Measurements from ENCODE around the gene GOLGA1.
"Not testable (repeated sequence)": the region's sequence is repeated elsewhere in the genome, so short reads cannot be mapped to it uniquely, and the experiment has no call there.

Gene GOLGA1, protein sequence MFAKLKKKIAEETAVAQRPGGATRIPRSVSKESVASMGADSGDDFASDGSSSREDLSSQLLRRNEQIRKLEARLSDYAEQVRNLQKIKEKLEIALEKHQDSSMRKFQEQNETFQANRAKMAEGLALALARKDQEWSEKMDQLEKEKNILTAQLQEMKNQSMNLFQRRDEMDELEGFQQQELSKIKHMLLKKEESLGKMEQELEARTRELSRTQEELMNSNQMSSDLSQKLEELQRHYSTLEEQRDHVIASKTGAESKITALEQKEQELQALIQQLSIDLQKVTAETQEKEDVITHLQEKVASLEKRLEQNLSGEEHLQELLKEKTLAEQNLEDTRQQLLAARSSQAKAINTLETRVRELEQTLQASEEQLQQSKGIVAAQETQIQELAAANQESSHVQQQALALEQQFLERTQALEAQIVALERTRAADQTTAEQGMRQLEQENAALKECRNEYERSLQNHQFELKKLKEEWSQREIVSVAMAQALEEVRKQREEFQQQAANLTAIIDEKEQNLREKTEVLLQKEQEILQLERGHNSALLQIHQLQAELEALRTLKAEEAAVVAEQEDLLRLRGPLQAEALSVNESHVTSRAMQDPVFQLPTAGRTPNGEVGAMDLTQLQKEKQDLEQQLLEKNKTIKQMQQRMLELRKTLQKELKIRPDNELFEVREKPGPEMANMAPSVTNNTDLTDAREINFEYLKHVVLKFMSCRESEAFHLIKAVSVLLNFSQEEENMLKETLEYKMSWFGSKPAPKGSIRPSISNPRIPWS

DNA sequence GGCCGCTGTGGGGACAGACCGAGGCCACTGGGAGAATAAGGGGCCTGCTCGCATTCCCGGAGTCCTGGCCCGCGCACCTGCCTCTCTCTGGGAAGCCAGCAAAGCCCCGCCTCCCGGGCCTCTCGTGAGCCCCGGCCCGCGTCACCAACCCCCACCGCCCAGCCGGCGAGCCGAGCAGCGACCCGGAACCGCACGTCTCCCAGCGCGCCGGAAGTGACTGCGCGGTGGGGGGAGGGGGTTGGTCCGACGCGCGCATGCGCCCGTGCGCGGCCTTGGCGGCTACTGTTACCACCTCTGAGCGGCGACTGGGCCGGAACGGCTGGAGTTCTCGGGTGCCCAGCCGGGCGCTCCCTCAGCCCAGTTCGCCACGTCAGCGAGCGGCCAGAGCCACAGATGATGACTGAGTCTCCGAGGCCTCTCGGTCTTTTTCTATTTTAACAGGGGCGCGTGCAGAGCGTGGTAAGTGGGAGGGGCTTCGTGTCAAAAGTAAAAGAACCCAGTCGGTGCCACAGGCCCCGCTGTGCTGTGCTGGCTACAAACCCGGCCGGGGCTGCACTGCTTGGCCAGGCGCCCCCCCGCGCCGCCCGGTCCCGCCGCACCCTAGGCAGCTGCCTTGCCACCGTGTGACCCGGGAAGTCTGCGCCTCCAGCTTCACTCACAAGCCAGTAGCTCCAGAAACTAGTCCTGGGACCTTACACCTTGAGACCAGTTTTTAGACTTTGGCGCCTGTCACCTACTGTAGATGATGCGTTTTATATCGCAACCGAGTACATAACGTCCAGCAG, at the start of gene GOLGA1:
GOLGA1 (minus strand) TSS at position 190 of the 785 bp plus-strand sequence. CDS start 2,372 bp downstream, outside the sequence.
- peak; percentile 91 for DNase-seq

GRCh38 chr9:124983698-124984097, 42.8 kb upstream of the GOLGA1 start:
- no peak for DNase-seq

GRCh38 chr9:124980431-124980830, 39.5 kb upstream of the GOLGA1 start:
- no peak for DNase-seq

DNA sequence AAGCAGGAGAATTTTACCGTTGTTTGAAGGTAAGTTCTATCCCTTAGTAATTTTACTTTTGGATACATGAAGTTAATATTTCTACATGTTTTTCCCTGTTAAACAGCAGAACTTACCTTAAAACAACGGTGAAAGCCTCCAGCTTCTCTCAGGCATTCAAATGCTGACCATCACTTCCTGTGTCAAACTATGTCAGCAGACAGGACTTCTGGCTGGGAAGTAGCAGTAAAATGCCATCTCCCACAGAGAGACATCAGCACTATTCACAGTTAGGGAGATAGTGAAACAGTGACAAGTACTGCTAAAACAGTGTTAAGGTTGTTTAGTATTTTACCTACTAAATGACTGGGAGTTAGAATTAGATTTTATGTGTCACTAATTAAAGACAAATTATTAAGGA, 34.2 kb upstream of the GOLGA1 start:
- DNase-seq = no peak

GRCh38 chr9:124973807-124974206, 32.9 kb upstream of the GOLGA1 start:
- no peak for DNase-seq

DNA sequence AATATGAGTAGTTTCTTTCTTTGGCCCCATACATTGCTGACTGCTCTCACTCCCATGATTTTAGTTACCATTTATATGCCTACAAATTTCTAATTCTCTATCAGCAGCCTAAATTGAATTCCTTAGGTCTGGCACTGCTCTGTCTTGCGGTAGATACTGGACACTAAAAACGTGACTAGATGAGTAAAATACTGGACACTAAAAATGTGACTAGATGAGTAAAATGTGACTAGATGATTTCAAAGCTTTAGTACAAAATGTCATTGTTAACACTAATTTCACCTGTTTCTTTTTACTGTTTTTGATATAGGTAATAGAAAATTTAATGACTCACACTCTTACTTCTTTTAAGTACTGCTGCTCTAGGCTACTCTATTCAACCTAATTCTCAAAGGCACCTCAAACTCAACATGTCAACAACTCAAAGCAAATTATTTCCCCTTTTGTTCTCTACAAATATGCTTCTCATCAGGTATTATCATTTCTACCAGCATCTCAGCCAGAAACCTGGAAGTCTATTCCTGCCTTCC, 31.4 kb upstream of the GOLGA1 start:
- DNase-seq = no peak

GRCh38 chr9:124969401-124969800, 28.5 kb upstream of the GOLGA1 start:
- DNase-seq = no peak

- DNase-seq = no peak
Measured at GRCh38 chr9:124968238-124968637, 27.4 kb upstream of the GOLGA1 start.

DNA sequence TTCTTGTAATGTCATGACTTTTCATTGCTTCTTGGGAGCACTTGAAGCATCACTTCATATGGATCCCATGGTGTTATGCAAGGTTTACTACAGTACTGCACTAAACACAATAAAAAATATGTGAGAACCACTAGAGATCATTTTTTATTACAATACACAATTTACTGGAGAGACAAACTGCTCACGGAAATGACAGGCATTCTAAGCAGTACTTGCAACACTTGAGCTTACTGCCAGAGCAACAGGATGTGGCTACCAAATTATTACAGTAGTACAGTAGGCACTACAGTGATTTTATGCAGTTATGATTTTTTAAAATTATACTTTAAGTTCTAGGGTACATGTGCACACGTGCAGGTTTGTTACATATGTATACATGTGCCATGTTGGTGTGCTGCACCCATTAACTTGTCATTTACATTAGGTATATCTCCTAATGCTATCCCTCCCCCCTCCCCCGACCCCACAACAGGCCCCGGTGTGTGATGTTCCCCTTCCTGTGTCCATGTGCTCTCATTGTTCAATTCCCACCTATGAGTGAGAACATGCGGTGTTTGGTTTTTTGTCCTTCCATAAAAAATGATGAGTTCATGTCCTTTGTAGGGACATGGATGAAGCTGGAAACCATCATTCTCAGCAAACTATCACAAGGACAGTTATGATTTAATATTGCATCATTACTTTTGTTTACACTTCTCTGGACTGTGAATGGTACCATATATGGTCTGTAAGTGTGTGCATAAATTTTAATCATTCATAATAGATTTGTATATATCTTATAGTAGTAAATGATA, 25.1 kb upstream of the GOLGA1 start:
- not testable (repeated sequence) for DNase-seq

DNA sequence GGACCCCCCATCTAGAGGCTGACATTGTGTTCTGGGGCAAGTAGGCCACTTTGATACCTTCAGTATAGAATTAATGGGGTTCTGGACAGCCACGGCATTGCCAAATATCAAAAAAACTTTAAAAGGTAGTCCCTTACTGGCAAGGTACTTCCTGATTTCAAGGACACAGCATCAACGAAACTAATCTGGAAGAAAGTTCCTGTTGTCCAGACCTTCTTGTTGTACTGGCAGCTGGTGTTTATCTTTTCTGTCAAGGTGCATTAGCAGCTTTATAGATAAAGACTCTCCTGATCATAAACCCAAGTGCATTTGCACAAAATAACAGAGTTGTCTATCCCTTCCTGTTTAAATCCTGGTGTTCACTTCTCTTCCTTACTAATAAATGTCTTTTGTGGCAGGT, 23.7 kb upstream of the GOLGA1 start:
- DNase-seq = no peak

DNA sequence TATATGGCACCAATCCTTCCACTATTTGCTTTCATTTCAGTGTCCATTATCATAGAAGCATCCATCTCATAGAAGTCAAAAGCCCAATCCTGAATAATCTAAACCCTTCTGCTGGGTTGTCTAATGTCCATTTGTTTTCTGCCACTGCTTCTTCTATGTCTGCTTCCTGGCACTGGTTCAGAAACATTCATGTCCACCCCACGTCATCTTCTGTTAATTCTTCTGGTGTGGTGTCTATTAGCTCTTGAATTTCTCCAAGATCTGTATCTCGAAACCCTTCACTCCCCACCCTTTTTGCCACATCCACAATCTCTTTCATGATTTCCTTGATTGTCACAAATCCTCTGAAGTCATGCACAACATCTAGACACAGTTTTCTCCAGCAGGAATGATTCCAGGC, 23.2 kb upstream of the GOLGA1 start:
- no peak for DNase-seq

DNA sequence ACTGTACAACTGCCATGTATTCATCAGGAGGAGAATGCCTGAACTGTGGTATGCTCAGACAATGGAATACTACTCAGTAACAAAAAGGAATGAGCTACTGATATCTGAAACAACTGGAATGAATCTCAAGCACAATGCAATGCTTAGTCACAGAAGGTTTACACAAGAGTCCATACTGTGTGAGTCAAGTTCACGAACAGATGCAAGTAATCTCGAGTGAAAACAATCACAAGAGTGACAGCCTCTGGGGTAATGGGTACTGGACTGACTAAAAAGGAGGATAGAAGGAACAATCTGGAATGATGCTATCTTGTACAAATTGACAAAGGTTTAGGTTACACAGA, 19.5 kb upstream of the GOLGA1 start:
- DNase-seq = no peak

GRCh38 chr9:124959671-124960408, 19.0 kb upstream of the GOLGA1 start:
- not testable (repeated sequence) for DNase-seq

- no peak for DNase-seq
Measured at GRCh38 chr9:124954255-124954654, 13.4 kb upstream of the GOLGA1 start.

DNA sequence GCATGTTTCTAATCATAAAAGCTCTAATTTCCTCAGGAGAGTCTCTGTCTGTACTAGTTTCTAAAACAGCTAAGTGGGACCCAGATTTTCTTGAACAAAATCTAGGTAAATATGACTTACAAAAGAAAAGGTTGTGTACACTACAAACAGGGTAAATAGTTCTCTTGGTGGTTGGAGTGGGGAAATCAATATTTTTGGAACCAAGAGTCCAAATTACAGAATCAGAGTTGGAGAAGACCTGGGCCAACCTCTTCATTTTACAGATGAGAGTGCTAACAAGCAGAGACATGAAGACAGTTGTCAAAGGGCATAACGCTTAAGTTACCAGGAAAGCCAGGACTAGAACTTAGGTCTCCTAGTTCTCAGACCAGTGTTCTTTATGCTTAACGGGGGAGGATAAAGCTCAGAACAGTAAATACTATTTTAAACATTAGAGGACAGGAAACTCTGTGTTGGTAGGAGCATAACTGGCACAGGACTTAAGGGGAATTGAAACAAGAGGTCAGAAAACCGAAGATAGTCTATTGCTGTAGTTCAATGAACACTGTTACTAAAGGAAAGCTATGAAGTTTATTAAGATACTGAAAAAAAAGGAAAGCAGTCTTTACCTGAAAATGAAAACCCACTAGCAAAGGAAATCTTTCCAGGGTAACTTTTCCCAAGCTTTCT, 9.3 kb upstream of the GOLGA1 start:
- DNase-seq = no peak

- no peak for DNase-seq
Measured at GRCh38 chr9:124949387-124949786, 8.5 kb upstream of the GOLGA1 start.

GRCh38 chr9:124947727-124948391, 7.0 kb upstream of the GOLGA1 start:
- DNase-seq = no peak

GRCh38 chr9:124946167-124946566, 5.3 kb upstream of the GOLGA1 start:
- no peak for DNase-seq

DNA sequence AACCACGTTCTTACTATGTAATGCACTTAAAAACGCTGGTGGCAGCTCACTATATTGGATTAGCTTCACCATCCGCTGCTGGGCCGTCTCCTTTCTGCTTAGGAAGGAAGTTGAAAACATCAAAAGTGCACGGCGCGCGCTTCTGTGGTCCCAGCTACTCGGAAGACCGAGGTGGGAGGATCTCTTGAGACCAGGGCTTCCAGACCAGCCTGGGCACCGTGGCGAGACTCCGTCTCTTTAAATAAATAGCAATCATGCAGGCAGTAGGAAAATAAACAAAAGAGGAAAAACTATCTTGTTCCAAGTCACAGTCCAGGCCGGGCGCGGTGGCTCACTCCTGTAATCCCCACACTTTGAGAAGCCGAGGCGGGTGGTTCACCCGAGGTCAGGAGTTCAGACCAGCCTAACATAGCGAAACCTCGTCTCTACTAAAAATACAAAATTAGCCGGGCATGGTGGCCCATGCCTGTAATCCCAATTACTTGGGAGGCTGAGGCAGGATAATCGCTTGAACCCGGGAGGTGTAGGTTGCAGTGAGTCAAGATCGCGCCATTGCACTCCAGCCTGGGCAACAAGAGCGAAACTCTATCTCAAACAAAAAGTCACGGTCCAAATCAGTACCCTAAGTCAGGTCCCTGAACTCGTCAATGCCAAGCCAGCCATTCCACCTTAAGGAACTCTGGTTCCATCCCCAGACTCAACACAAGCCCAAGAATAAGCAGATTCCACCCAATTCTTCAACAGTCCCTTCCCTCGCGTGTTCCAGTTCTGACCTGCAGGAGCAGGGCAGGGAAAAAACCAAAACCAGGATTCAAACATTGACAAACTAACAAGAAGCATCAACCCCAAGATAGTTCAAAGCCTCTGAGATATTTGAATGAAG, 1.0 kb upstream of the GOLGA1 start:
- peak; percentile 51 for DNase-seq
